ENCODE data around the gene SLTM.
A peak's percentile ranks its signal among the peaks of the same experiment; 100 is the strongest.
"Not testable (repeated sequence)": the region's sequence is repeated elsewhere in the genome, so short reads cannot be mapped to it uniquely, and the experiment has no call there.

SLTM gene

GRCh38 chr15:58933281-58934113, at the start of gene SLTM:
SLTM (minus strand) TSS chr15:58933679; CDS start chr15:58933565, 114 bp downstream.
- intact Hi-C loops (cut with DNase I): loop anchor here (2.0 to 5.0 kb wide), 2 partner anchors 163 to 701 kb away; partner anchors contain the start of gene MINDY2
- DNase-seq: peak; percentile 76 to 96 (median 92)

GRCh38 chr15:58983261-58983660, 49.8 kb upstream of the SLTM start:
- intact Hi-C loops (cut with DNase I): no loop called here
- no peak for DNase-seq

GRCh38 chr15:58981808-58982475, 48.5 kb upstream of the SLTM start:
- DNase-seq: no peak
- intact Hi-C loops (cut with DNase I): no loop called here

GRCh38 chr15:58980351-58980939, 47.0 kb upstream of the SLTM start:
- intact Hi-C loops (cut with DNase I): no loop called here
- no peak for DNase-seq

GRCh38 chr15:58977887-58978286, 44.4 kb upstream of the SLTM start:
- intact Hi-C loops (cut with DNase I): no loop called here

GRCh38 chr15:58967479-58967878, 34.0 kb upstream of the SLTM start:
- intact Hi-C loops (cut with DNase I): no loop called here
- no peak for DNase-seq

More at GRCh38 chr15:58977887-58978286, 44.4 kb upstream of the SLTM start:
- no peak for DNase-seq

- intact Hi-C loops (cut with DNase I): no loop called here
- DNase-seq: no peak
These were observed 33.2 kb upstream of the SLTM start for GRCh38 chr15:58966698-58967097.

GRCh38 chr15:58962662-58963565, 29.4 kb upstream of the SLTM start:
- DNase-seq: no peak
- intact Hi-C loops (cut with DNase I): no loop called here

- intact Hi-C loops (cut with DNase I): no loop called here
- no peak for DNase-seq
These were observed 28.7 kb upstream of the SLTM start for GRCh38 chr15:58962136-58962535.

- intact Hi-C loops (cut with DNase I): no loop called here
- DNase-seq: no peak
These were observed 25.3 kb upstream of the SLTM start for GRCh38 chr15:58958811-58959210.

GRCh38 chr15:58957101-58957973, 23.9 kb upstream of the SLTM start:
- peak in 35 of 42 donors; percentile 2 to 85 (median 46) for DNase-seq
- intact Hi-C loops (cut with DNase I): no loop called here

GRCh38 chr15:58952751-58953150, 19.3 kb upstream of the SLTM start:
- intact Hi-C loops (cut with DNase I): no loop called here
- DNase-seq: no peak

GRCh38 chr15:58951388-58952007, 18.0 kb upstream of the SLTM start:
- intact Hi-C loops (cut with DNase I): no loop called here
- DNase-seq: no peak

GRCh38 chr15:58947179-58947578, 13.7 kb upstream of the SLTM start:
- intact Hi-C loops (cut with DNase I): no loop called here
- no peak for DNase-seq

- intact Hi-C loops (cut with DNase I): loop anchor here (5.0 kb wide), 1 partner anchor 703 kb away; no protein-coding TSS in a partner anchor
- not testable (repeated sequence) for DNase-seq
These were observed 1.5 kb upstream of the SLTM start for GRCh38 chr15:58934974-58935373.

- DNase-seq: no peak
- intact Hi-C loops (cut with DNase I): loop anchor here (5.0 kb wide), 1 partner anchor 702 kb away; no protein-coding TSS in a partner anchor
These were observed 1.0 kb upstream of the SLTM start for GRCh38 chr15:58934521-58934920.

GRCh38 chr15:58934114-58934447, 602 bp upstream of the SLTM start:
- DNase-seq: no peak
- intact Hi-C loops (cut with DNase I): loop anchor here (5.0 kb wide), 1 partner anchor 702 kb away; no protein-coding TSS in a partner anchor
